GDM1 (cell line): Measurements from ENCODE around the gene EP400.
"Not testable (repeated sequence)": the region's sequence is repeated elsewhere in the genome, so short reads cannot be mapped to it uniquely, and the experiment has no call there.

ENCODE experiments used
- DNase-seq: peaks from one replicate; lab custom pipeline; 2025; lab: John Stamatoyannopoulos, UW

EP400 gene

DNA sequence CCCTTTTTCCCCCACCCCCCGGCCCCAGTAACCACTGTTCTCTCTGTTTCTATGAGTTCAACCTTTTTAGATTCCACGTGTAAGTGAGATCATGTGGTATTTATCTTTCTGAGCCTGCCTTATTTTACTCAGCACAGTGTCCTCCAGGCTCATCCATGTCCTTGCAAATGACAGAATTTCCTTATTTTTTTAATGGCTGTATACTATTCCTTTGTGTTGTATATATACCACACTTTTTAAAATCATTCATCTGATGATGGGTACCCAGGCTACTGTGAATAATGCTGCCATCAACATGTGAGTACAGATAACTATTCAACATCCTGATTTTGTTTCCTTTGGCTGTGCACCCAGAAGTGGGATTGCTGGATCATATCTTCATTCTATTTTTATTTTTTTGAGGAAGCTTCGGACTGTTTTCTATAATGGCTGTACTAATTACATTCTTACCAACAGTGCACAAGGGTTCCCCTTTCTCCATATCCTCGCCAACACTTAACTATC is 139.7 kb downstream of the EP400 start:
- DNase-seq, result no peak

DNA sequence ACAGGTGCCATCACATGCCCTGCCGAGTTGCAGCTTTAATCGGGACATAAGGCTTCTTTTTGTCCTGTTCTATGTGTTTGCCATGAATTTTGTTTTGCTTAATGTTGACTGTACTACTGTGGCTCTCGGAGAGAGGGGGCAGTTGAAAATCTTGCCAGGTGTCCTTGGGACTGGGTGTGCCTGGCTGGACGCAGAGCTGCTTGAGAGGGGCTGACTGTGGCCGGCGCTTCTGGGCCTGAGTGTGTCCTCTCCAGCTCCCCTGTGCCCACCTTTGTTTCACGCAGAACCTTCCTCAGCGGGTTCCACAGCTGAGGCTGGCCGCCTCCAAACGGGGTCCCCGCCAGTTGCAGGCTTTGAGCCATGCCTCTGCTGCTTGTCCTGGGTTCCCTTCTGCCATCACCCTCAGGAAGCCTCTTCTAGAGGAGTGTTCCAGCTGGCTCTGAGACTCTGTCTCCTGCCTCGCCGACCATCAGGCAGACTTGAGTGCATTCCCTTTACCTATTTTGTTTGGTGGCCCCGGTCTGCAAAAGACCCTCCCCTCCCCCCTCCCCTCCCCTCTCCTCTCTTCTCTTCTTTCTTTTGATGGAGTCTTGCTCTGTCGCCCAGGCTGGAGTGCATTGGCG is 144.6 kb downstream of the EP400 start:
- no peak for DNase-seq

DNA sequence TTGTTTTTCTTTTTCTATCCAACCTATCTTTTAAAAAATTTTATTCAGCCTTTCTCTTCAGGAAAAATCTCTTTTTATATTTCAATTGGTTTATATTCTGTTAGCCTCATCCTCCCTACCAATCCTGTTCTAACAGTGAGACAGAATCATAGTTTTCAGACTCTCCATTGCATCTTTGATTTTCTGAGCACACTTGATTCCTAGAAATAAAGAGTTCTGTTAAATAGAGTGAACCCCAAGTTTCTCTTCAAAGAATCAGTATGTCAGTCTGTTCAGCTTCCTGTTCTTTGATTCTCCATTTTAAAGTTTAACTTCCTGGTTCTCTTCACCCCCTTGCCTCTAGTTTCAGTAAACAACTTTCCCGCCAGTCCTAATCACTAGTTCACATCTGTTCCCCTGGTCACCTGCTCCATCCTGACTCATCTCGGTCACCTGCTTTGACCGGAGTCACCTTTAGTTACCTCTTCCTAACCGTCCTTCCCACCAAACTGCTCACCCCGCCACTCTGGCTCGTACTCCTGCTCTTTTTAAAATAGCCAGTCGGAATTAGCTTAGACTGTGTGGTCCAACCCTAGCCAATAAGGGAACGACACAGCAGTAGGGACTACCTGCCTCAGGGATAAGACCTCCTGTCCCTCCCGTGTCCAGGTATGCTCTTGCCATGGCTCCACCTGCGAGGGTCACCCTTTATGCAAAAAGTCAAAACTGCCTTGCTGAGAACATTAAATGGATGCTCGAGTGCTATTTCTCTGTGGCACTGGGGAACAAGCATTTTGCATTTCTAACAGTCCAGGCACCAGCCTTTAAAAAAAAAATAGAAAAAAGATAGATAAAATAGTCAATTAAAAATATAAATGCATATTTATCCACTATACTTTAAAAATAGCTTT is 146.0 kb downstream of the EP400 start:
- no peak for DNase-seq

DNA sequence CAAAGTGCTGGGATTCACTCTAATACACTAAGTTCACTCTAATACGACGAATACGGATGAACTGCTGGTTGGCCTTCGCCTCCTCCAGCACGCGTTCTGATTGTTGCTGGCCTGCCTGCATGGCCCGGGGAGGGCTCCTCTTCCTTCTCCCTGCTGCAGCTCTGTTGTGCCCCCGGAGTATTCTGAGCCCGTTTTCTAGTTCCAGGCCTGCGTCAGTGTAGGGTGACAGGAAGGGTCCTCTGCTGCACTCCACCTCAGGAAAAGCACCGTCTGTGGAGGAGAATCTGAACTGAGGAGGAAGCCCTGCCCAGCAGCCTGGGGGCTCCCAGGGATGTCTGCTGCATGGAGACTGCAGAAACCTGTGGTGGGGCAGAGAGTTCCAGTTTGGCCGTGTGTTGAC is 150.0 kb downstream of the EP400 start:
- no peak for DNase-seq

DNA sequence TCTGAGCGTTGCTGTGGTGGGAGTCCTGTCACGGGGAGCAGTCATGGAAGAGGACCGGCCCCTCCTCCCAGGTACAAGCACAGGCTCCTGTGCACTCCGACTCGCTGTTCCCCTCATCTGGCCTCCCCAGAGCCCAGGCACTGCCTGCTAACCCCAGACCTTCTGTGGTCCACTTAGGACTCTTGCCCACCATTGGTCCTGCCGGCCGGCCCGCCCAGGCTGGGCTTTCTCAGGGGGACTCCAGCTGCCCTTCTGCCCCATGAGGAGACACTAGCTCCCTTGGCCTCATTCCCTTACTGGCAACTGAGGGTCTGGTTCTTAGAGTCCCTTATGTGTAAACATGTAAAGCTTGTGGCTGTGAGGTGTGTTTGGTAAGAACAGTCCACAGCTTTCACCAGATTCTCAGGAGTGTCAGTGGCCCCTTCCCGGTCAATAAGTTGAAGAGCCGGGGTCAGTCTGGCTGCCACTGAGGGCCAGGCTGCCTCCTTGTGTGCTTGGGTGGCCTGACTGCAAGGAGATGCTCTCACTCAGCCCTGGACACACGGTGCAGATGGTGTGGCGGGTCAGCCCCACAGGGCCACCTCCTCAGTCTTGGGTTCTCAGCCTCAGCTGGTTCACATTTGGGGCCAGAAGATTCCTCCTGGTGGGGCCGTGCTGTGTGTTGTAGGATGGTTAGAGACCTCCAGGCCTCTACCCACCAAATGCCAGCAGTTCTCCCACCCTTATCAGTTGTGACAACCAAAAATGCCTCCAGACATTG is 150.7 kb downstream of the EP400 start:
- DNase-seq, result no peak

DNA sequence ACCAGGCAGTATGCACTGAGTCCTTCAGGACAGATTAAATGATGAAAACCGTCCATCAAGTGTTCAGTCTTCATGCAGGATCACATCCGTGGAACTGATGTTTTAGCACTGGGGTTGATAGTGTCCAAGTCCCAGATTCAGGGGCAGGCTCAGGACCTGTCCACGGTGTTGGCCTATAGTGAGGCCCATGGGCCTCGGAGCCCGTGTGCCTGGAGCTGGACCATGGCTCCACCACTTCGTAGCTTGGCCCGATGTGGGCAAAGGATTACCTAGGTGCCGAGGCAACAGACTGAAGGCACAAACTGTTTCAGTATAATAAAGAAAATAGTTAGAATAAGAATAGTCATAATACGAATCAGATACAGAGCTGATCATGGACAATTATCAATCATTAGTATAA is 152.6 kb downstream of the EP400 start:
- DNase-seq, result no peak

DNA sequence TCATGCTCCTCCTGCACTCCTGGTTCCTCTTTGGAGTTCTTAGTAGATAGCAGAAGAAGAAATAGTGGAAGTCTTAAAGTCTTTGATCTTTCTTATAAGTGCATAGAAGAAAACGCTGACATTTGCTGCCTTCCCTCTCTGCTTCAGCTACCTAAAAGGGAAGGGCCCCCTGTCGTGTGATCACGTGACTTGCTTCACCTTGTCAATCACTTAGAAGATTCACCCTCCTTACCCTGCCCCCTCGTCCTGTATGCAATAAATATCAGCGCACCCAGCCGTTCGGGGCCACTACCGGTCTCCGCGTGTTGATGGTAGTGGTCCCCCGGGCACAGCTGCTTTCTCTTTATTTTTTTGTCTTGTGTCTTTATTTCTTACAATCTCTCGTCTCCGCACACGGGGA is 153.3 kb downstream of the EP400 start:
- DNase-seq, result not testable (repeated sequence)

DNA sequence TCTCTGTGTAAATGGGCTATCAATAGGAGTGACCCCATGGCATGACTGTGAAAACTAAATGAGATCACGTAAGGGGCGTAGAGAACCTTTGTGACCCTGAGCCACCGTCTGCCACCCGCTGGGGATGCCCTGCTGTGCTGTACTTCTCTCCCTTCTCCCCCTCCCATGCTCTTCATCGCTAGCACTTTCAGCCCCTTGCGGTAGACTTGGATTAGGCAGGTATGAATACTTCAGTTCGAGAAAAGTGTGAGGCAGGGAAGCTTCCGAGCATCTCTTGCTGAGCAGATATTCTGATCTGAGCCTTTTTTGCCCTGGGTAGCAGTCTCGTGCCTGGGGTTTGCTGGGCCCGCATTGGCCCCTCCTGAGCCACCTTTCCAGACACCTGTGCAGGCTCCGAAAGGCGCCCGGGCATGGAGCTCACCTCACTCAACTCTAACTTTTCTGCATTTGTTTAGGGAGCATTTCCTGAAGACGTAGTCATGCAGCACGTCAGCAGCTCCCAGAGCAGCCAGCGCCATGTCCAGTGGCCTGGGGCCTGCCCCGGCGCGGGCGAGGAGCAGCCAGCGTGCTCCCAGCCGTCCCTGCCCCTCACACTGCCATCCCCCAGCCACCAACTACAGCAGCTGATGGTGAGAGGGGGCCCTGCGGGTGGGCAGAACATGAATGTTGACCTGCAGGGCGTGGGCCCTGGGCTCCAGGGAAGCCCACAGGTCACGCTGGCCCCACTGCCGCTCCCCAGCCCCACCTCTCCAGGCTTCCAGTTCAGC is 154.0 kb downstream of the EP400 start:
- no peak for DNase-seq

DNA sequence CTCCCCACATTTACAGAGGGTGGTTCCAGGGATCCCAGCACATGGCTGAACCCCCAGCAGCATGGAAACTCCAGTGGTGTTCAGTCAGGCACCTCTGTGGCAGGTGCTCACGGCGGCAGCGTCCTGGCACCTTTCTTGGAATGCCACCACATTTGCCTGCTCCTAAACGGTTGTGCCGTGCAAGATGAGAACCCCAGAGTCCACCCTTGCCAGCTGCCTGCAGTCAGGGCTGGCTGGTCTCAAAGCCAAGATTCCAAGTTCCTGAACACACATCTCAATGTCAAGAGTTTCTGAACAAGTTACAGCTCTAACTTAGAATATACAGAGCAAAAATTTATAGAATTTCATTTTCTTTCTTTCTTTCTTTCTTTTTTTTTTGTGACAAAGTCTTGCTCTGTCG is 155.7 kb downstream of the EP400 start:
- no peak for DNase-seq

DNA sequence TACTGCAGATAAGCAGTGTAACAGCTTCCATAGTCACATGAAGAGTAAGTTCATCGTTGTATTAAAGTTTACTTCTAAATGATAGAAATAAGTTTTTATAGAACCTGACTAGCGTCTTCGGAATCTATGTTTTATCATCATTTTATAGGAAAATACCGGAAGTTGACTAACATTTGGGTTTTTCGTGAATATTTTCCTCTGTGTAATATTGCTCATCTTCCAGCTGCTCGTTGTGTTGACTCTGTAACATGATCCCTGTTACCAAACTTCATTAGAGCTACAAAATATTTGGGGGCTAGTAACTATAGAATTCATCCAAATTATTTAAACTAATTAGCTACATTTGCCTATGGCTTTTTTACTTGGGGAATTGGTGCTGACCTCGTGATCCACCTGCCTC is 157.2 kb downstream of the EP400 start:
- DNase-seq, result no peak

DNA sequence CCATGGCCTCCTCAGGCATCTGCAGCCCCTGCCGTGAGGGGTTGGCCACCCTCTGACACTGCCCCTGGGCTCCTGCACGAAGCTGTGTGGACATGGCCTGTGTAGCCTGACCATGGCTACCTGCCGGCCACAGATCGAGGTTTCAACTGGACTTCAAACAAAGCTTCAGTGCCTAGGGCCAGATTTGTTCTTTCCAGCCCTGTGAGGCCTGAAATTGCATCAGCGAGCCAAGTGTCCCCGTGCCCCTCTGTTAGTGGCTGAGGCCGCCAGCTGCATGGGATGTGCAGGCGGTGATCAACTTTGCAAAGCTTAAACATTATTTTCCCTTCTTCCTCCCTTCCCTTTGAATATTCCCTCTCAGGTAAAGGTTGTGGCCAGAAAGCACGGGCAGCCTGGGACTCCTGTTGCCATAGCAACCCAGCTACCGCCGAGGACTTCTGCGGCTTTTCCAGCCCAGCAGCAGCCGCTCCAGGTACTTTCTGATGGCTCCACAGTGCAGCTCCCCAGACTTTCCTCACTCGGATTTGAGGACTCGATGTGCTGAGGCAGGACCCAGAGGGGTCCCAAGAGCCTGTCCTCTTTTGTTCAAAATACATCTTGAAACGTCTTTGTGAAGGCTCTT is 158.6 kb downstream of the EP400 start:
- DNase-seq, result no peak

DNA sequence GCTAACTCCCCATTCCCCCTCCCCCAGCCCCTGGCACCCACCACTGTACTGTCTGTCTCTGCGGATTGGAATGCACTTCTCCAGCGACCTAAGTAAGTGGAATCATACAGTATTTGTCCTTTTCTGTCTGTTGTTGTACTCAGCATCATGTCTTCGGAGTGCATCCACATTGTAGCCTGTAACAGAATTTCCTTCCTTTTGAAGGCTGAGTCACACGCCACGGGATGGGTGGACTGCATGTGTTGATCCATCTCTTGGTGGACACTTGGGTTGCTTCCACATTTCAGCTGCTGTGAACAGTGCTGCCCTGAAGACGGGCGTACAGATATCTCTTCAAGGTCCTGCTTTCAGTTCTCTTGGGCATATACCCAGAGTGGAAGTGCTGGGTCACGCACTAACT is 160.0 kb downstream of the EP400 start:
- DNase-seq, result no peak

DNA sequence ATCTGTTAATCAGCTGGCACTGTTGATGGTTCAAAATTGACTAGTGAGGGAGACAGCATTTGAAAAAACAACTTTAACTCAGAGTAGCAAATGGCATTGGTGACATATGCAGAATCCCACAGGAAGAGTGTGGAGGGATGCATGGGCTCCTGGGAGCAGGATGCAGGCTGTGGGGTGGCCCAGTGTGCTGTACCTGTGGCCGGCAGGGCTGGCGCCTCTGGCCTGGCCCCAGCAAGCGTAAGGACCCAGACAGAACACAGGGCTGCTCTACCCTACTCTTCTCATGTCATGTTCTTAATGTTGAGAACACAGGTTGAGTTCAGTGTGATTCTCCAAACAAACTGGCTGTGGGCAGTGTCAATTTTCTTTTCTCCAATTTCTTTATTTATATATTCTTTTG is 160.9 kb downstream of the EP400 start:
- no peak for DNase-seq

DNA sequence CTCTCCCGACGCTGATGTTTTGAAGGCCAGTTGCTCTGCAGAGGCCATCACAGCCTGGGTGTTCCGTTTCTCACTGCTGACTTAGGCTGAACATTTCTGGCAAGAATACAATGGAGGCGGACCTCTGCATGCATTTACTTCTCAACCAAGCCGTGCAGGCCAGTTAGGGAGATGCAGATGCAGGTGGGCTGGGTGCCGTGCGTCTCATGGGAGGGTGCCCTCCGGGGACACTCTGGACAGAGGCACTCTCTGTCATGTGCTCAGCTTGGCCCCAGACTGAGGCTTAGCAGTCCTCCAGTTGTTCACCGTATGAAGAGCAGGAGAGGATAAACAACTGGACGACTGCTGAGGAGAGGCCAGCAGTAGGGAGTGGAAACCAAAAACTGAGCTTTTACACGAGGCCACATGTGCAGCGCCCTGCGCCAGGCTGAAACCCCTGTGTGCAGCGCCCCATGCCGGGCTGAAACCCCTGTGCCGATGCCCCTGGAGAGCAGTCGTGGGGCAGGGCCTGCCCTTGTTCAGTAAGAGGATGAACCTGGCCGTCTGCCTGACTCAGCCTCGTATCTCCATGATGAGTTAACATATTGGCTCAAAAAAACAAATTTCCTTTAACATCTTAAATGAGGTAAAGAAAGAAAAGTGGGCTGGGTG is 162.0 kb downstream of the EP400 start:
- DNase-seq, result no peak

DNA sequence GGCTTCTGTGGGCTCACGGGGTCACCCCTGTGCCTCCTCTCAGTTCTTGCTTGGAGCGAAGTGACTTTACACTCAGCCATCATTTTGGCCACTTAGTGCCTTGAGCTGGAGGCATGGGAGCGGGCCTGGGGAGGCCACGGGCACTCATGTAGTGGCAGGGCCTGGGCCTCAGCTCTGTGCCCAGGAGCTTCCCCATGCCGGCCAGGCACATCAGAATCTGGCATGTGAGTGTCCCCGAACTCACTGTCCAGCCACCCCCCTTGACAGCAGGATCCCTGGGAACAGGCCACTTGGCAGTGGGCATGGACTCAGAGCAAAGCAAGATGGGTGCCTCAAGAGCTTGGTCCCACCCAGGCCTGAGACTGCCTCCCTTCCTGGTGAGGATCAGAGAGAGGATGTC is 164.9 kb downstream of the EP400 start:
- DNase-seq, result no peak

DNA sequence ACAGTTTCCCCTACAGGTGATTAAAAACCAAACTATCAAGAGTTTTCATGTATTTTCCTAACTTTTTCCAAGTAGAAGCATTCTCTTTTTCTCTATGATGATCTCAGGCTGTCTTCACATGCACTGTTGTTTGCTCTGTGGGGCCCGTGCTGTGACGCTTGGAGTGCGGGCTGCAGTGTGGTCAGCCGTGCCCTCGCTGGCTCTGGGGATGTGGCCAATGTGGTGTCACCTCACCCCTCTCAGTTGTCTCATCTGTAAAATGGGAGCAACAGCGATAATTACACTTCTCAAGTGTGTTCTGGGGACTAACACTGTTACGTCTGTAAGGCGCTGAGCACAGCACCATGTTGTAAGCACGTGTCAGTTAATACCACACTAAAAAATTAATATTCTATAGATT is 165.8 kb downstream of the EP400 start:
- DNase-seq, result no peak

DNA sequence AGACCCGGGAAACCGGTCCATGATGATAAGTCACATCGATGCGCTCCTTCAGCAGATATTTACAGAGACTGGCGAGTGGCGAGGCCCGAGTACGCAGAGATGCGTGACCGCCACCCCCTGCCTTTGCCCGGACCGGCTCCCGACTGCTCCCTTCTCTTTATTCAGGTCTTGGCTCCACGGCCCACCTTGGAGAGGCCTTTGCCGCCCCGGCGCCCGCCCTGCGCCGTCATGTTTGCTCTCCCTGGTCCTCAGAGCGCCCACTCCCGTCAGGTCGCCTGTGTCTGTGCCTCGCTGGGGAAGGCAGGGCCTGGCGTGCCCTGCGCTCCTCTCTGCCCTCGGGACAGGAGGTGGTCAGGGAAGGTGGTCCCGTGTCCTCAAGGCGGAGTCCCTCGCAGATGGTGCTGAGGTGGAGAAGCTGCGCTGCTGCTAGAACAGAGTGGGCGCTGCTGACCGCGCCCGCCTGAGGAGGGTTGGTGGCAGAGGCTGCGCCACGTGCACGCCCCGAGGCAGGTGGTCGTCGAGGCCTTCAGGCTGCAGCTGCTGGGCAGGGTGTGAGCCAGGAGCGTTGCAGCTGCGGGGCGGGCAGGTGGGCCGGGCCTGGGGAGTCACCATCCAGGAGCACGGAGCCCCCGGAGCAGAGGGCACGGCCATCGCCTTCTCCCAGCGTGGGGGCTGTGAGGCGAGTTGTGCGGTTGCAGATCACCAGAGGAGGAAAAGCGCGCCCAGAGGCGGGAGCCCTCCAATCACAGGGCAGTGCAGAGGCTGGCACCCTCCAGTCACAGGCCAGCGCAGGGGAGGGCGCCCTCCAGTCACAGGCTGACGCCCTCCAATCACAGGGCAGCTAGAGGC is 167.2 kb downstream of the EP400 start:
- DNase-seq, result no peak

DNA sequence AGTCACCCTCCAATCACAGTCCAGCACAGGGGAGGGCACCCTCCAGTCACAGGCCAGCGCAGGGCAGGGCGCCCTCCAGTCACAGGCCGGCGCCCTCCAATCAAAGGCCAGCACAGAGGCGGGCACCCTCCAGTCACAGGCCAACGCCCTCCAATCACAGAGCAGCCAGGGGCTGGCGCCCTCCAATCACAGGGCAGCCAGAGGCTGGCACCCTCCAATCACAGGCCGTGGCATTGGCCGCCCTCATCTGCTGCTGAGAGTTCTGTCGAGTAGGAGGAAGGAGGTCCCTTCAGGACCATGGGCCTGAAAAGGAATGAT is 167.8 kb downstream of the EP400 start:
- no peak for DNase-seq

DNA sequence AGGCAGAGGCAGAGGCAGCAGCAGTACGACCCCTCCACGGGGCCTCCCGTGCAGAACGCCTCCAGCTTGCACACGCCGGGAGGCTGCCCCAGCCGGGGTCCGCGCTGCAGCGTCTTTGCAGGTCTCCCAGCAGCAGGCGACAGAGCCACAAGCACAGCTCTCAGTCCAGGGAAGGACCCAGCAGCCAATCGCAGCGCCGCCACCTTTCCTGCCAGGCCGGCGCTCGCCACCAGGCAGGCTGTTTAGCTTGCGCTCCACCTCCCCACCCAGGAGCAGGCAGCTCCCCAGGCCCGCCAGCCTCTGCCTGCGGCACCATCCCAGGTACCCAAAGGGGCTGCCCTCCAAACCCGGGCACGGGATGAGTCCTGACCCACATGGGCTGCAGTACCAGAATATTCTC is 169.1 kb downstream of the EP400 start:
- no peak for DNase-seq

DNA sequence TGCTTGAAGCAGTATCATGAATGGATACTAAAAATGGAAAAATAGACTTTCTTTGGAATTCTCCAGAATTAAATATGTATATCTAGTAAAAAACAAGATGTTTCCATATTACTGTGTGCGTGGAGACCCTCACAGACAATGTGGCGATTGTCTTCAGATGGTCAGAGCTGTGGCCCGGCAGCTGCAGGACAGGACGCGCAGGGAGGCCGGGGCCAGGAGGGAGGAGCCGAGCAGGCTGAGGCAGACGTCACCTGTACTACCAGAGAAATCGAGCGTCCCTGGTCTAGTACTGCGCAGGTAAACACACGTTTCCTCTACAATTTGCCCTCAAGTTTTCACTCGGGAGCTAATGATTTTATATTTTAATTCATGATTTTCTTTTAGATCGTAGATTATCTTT is 171.5 kb downstream of the EP400 start:
- DNase-seq, result no peak
